Upper lobe of left lung (tissue), 4 donors: ENCODE measurements around the gene CADPS.

Source experiments
- CTCF ChIP-seq, 6 experiments: fragments of 450-650 bp in 4 of 6; fragments of 200-600 bp in 2 of 6; sonication (generic) in 2 of 6; IDR thresholded peaks; one replicate each; pipeline ENCODE4 v1.5.1; 2016 to 2019; ENCODE audit warnings: antibody characterized with exemption in 6 of 6
- EP300 ChIP-seq, 4 donors: sonication (generic); formaldehyde crosslinking; IDR thresholded peaks; one replicate each; pipeline ENCODE4 v1.5.1; 2017; ENCODE audit warnings: antibody characterized with exemption in 4 of 4, control low read depth in 2 of 4
- POLR2A ChIP-seq, 4 donors: fragments of 450-650 bp; IDR thresholded peaks; one replicate each; pipeline ENCODE4 v1.5.1; 2016 to 2017; ENCODE audit warnings: antibody characterized with exemption in 4 of 4, mild to moderate bottlenecking in 2 of 4
- POLR2AphosphoS5 ChIP-seq, 2 donors: sonication (generic); formaldehyde crosslinking; IDR thresholded peaks; one replicate each; pipeline ENCODE4 v1.5.1; 2017; ENCODE audit warnings: antibody characterized with exemption in 2 of 2

GRCh38 chr3:62376906-62377877 lies 498.0 kb downstream of the CADPS start:
- TF ChIP-seq CTCF (IDR thresholded peaks at IDR 0.05) (no peak), POLR2A (IDR thresholded peaks at IDR 0.05) (no peak), EP300 (IDR thresholded peaks at IDR 0.05) (no peak), POLR2AphosphoS5 (IDR thresholded peaks at IDR 0.05) (no peak)
